Activated effector memory CD4-positive, alpha-beta T cell treated with Interleukin-2 at 50 U/mL for 16 hours (primary cell): ENCODE data around the gene ASTN2.

ENCODE experiments used
- DNase-seq: peaks from one replicate; pipeline ENCODE4 v3.0.0-alpha.2; 2020

Gene ASTN2

DNA sequence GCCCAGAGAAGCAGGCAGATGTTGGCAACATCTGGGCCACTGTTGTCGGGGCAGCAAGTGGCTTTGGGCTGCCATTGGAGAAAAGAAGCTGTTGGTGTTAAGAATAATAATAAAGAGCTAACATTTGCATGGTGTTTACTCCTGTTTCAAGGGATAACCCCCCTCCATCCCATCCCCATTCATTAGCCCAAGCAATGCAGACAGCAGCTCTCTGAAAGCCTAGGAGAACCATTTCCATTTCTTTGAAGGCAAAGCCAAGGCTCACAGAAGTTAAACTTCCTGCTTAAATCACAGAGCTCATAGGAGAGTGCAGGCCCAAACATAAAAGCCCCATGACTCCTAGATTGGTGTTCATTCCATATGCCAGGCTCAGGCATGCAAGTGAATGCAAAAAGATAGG is 175.4 kb downstream of the ASTN2 start:
- no peak for DNase-seq

DNA sequence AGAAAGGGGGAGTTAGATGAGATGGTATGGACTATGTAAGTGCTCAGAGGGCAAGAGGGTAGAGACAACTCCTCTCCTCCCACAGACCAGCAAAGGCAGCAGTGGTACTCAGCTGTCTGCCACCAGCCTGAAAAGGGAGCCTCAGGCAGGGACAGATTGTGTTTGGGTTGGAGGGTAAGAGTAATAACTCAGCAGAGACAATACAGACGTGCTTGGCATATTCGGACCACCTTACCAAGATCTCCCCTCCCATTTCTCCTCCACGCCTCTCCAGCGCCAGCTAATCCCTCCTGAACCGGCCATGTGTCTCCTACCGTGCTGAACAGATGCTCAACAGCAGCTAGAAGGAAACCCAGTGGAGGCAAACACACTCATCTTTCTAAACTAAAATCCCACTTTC is 180.8 kb downstream of the ASTN2 start:
- DNase-seq = no peak

DNA sequence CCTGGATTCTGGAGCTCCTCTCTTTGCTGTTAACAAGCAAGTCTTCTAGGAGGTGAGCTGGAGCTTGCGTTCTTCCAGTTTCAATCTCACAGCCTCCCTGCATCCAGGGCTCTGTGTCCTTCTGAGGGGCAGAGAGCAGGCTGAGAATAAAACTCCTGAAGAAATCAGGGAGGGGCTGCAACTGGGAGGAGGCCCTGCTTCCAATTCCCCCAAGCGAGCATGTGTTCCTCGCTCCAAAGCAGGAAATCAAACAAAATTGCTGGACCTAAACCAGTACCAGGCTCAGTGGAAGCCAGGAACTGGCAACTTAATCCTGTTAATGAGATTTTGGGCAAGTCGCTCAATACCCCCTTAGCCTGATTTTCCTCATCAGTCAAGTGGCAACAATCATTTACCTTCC is 181.8 kb downstream of the ASTN2 start:
- DNase-seq = no peak

GRCh38 chr9:117232281-117232680 is 182.6 kb downstream of the ASTN2 start:
- no peak for DNase-seq

GRCh38 chr9:117231012-117231411 is 183.8 kb downstream of the ASTN2 start:
- DNase-seq = no peak

GRCh38 chr9:117224695-117225094 is 190.2 kb downstream of the ASTN2 start:
- no peak for DNase-seq

DNA sequence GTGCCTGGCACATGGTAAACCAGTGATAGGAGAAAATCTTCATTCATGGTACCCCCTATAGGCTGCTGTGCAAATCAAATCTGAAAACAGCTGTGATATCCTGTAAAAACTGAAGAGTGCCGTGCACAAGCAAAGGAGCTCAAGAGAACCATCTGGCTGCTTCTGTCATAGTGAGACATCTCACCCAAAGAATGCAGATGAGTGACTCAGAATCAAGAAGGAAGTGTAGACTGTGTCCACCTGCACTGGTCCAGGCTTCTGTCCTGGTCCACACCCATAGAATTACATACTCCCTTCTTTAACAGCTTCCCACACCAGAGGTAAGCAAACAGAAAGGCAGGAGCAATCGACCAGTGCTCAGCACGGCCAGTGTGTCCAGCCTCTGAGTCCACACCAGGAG is 195.9 kb downstream of the ASTN2 start:
- DNase-seq = no peak

DNA sequence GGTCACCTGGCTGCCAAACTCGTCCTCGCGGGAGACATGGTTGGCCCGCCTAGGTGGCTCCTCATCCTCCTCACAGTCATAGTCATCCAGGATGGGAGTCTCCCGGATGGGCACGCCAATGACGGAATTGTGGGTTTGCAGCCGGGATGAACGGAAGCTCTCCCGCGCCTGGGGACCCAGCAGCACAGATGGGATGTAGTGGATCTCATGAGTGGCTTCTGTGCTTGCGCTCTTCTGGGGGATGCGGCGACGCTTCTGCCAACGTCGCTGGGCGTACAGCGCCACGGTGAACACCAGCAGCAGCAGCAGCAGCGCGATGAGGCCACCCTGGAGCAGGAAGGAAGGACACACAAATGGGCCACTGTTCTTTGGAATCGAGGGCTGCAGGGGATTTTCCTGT is 200.4 kb downstream of the ASTN2 start:
- DNase-seq = no peak

DNA sequence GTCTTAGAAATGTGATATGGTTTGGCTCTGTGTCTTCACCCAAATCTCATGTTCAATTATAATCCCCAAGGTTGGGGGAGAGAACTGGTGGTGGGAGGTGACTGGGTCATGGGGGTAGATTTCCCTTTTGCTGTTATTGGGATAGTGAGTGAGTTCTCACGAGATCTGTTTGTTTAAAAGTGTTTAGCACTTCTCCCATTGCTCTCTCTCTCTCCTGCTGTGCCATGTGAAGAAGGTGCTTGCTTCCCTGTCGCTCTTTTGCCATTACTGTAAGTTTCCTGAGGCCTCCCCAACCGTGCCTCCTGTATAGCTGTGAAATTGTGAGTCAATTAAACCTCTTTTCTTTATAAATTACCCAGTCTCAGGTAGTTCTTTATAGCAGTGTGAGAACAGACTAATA is 203.6 kb downstream of the ASTN2 start:
- DNase-seq = no peak

- DNase-seq = no peak
Observed at GRCh38 chr9:117205806-117206205, 209.1 kb downstream of the ASTN2 start.

- no peak for DNase-seq
Observed at GRCh38 chr9:117204971-117205370, 209.9 kb downstream of the ASTN2 start.

GRCh38 chr9:117191504-117192261 is 223.2 kb downstream of the ASTN2 start:
- DNase-seq = no peak

GRCh38 chr9:117189121-117189520 is 225.7 kb downstream of the ASTN2 start:
- no peak for DNase-seq

DNA sequence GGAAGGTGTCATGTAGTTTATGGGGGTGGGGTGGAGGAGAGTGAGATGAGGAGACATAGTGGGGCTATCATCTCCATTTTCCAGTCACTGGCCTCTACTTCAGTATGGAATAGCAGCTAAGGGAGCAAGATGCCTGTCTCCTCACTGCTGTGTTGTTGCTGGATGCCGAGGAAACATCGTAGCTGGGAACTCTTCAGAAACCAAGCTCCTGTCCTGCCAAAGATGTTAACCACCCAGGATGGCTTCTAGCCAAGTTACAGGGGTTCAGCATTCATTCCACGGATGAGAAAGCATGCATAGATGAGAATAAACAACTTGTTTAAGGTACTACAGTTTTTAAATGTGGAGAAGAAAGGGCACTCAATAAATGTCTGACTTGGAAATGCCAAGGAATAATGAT is 226.5 kb downstream of the ASTN2 start:
- no peak for DNase-seq

DNA sequence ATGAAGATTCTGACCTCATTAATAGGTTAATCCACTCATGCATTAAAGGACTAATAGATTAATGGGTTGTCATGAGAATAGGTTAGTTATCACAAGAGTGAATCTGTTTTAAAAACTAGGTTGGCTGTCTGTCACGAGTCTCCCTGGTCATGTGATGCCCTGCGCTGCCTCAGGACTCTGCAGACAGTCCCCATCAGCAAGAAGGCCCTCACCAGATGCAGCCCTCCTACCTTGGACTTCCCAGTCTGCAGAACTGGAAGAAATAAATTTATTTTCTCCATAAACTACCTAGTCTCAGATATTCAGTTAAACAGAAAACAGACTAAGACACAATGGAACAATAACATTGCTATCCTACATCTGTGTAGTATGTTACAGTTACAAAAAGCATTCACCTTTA is 227.4 kb downstream of the ASTN2 start:
- no peak for DNase-seq

DNA sequence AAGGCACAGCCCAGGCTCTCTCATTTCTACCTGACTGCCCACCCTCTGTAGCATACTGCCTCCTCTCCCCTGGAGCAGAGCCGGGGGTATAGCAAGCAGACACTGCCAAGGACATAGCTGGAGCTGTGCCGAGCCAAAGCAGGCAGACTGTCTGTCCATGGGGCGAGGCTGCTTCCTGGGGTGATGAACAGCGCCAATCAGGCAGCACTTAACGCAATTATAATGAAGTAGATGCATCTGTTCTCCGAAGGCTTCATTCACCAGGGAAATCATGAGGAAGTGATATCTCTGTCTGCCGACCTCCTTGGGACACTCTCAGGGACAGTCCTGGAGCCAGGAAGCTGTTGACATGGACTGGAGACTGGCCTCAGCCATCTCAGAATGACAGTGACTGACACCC is 230.7 kb downstream of the ASTN2 start:
- no peak for DNase-seq

- no peak for DNase-seq
Observed at GRCh38 chr9:117182046-117182445, 232.8 kb downstream of the ASTN2 start.

- DNase-seq = no peak
Observed at GRCh38 chr9:117180896-117181445, 233.9 kb downstream of the ASTN2 start.

DNA sequence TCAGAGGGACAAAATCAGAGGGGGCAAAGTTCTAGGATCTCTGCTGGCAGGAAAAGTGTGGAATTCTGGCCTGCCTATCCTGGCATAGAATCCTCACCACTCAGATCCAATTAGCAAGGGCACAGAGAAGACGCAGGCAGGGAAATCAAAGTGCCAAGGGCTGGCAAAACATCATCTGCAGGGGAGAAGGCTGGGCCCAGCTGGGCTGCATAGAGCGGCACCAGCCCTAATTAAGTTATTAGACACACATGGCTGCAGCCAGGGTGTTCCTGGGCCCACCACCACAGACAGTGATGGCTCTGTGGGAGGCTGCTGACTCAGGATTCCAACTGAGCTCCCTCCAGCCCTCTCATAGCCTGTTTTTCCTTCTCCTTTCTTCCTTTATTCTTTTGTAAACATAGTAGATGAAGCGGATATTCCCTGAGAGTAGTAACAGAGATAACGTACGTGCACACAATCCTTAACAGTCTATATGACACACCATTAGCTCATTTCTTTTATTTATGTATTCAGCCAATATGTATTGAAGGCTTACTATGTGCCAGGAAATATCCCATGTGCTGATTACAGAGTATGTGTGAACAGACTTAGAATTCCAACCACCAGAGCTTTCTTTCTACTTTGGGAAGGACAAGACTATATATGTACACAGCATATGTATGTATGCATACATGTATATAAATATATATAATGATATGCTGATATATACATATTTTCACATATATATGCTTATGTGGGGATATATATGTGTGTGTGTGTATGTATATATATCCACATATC is 236.1 kb downstream of the ASTN2 start:
- no peak for DNase-seq

DNA sequence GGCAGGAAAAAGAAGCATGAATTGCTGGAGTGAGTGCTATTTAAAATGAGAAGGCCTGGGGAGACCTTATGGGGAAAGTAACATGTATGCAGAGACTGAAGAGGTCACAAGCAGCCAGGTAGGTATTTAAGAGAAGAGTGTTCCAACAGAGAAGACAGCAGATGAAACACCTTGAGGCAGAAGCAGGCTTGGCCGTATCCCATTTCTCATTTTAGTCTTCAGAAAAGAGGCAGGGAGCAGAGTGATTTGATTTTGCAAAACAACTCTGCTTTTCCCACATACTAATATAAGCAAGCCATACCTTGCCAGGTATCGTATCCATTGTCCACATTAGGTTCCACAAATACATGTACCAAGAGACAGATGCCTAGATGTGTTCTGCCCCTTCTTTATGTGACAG is 244.3 kb downstream of the ASTN2 start:
- no peak for DNase-seq

GRCh38 chr9:117169089-117169621 is 245.7 kb downstream of the ASTN2 start:
- no peak for DNase-seq

DNA sequence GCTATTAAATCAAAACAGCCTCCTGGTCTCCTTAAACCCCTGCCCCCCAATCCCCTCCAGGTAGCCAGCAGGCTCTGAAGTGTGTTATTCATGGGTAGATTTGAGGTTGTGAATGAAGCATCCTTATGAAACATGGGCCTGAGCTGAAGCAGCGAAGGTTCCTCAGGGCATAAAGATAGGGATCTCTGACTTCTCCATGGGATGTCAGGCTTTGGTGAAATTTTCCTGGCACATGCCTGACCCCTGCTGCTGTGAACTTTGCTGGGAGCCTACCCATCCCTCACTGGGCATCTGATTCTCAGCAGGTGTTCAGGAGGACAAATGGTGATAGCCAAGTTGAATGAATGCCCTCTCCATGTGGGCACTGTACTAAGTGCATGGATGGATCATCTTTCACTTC is 250.3 kb downstream of the ASTN2 start:
- no peak for DNase-seq

DNA sequence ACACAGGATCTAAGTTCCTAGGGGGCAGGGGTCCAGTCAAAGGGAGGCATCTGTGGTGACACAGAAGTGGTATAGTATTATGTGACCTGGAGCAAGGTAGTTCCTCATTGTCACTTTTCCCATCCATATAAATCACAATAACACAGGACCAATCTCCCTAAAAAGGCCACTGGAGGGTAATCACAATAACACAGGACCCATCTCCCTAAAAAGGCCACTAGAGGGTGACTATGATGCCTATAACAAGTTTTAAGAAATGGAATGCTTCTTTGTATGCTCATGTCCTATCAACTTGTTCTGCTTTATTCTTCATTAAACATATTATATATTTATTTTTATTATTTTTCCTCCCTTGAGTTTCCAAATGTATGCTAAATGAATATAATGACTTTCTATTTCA is 254.6 kb downstream of the ASTN2 start:
- DNase-seq = no peak
